HepG2 (cell line): ENCODE data around the gene FPGS. TPM values are rescaled to one million over a fixed set of nuclear protein-coding genes. Genes with fewer than 3 reads are reported as not detected.
"Not testable (repeated sequence)": the region's sequence is repeated elsewhere in the genome, so short reads cannot be mapped to it uniquely, and the experiment has no call there.

Source experiments
- ATAC-seq: fragments of 200-7000 bp; cut with Tn5 transposase; 3 replicates; pipeline ENCODE4 v1.9.1; 2020; ENCODE audit warnings: mild to moderate bottlenecking, moderate library complexity
- BruUV-seq: library from RNA; stranded (reverse); fragments of 400-500 nt; replicated peaks from 2 replicates; lab custom pipeline; 2021; lab: Mats Ljungman, UMichigan
- CTCF ChIA-PET: fragments of 300-600 bp; formaldehyde crosslinking; extraction: SDS; loops from one replicate; lab custom pipeline; 2021; ENCODE audit warnings: low total read pairs, inconsistent platforms, low intra/inter-chr PET ratio; lab: Yijun Ruan, JAX
- POLR2A ChIA-PET: fragments of 350-600 bp; sonication (Branson Sonifier 250); formaldehyde crosslinking; loops from one replicate; lab custom pipeline; 2020; ENCODE audit warnings: antibody characterized with exemption, inconsistent platforms; lab: Yijun Ruan, JAX
- DNase-seq: peaks from one replicate; pipeline ENCODE4 v3.0.0-alpha.2; 2015; ENCODE audit warnings: low spot score
- FAIRE-seq: peaks from 3 replicates; lab custom pipeline; 2011; peaks lifted over from hg19 to GRCh38; lab: Jason Lieb, UNC
- H2AFZ ChIP-seq: one replicate; pipeline ENCODE4 v1.6.1; 2011; ENCODE audit warnings: low read length, inconsistent platforms
- H3K27ac ChIP-seq: fragments of 300-600 bp; 3 replicates; pipeline ENCODE4 v1.8.0; 2011; ENCODE audit warnings: mixed run types, mild to moderate bottlenecking, mixed read lengths, low read length, inconsistent platforms; ENCODE audit not compliant: insufficient read depth; ENCODE audit errors: extremely low read length
- H3K27me3 ChIP-seq, 2 experiments: fragments of 200-600 bp in 1 of 2; 2 replicates in 1 of 2; 3 replicates in 1 of 2; pipeline versions ENCODE4 v1.6.0 to v1.8.0; 2011; ENCODE audit warnings: low read length in 2 of 2, mild to moderate bottlenecking in 2 of 2, moderate library complexity in 2 of 2, inconsistent platforms in 1 of 2; ENCODE audit not compliant: insufficient read depth in 2 of 2, control insufficient read depth in 1 of 2
- H3K36me3 ChIP-seq, 2 experiments: fragments of 200-600 bp in 1 of 2; replicated peaks in 1 of 2; 2 replicates in 1 of 2; 3 replicates in 1 of 2; pipeline versions ENCODE4 v1.5.1 to v1.8.0; 2011; ENCODE audit warnings: low read length in 2 of 2, inconsistent platforms in 1 of 2; ENCODE audit not compliant: insufficient read depth in 2 of 2, control insufficient read depth in 1 of 2
- H3K4me1 ChIP-seq: 2 replicates; pipeline ENCODE4 v1.5.1; 2012; ENCODE audit warnings: low read length, inconsistent platforms; ENCODE audit not compliant: insufficient read depth
- H3K4me2 ChIP-seq: 2 replicates; pipeline ENCODE4 v1.6.0; 2011; ENCODE audit warnings: low read depth, low read length, inconsistent platforms
- H3K4me3 ChIP-seq, 3 experiments: fragments of 200-600 bp in 1 of 3; sonication (generic), shearing (Covaris generic) in 1 of 3; replicated peaks in 1 of 3; 2 replicates each; pipeline ENCODE4 v1.5.1; 2011 to 2016; ENCODE audit warnings: low read length in 3 of 3, inconsistent platforms in 2 of 3, low read depth in 2 of 3, mild to moderate bottlenecking in 2 of 3, control low read depth in 1 of 3, mixed read lengths in 1 of 3; ENCODE audit not compliant: insufficient read depth in 1 of 3
- H3K79me2 ChIP-seq: one replicate; pipeline ENCODE4 v1.6.1; 2011; ENCODE audit warnings: low read length, inconsistent platforms; ENCODE audit not compliant: insufficient read depth
- H3K9ac ChIP-seq: 2 replicates; pipeline ENCODE4 v1.6.0; 2011; ENCODE audit warnings: mild to moderate bottlenecking, low read depth, low read length, inconsistent platforms; ENCODE audit not compliant: insufficient read depth
- H3K9me3 ChIP-seq: 2 replicates; pipeline ENCODE4 v1.5.1; 2012; ENCODE audit warnings: mild to moderate bottlenecking, low read length
- H4K20me1 ChIP-seq: 2 replicates; pipeline ENCODE4 v1.6.0; 2011; ENCODE audit warnings: inconsistent platforms, mild to moderate bottlenecking, low read length, moderate library complexity; ENCODE audit not compliant: insufficient read depth
- TP53 ChIP-seq: sonication (generic); formaldehyde crosslinking; conservative IDR thresholded peaks from 2 replicates; pipeline ENCODE4 v1.4.0; 2020; ENCODE audit warnings: missing genetic modification reagents
- WGBS: methylation state at CpG from one replicate; pipeline ENCODE4 v1.1.6; 2017; ENCODE audit warnings: low lambda C conversion rate; 5-methylcytosine and 5-hydroxymethylcytosine counted together
- in situ Hi-C: cut with HindIII; loops from 2 replicates; pipeline ENCODE4 v1.10.0; 2017; ENCODE audit warnings: low pct_unique_long_range_greater_than_20kb; ENCODE audit not compliant: extremely low pct_ligation_motif_present
- intact Hi-C: fragments of 100-400 bp; cut with micrococcal nuclease; formaldehyde crosslinking; loops from one replicate; pipeline ENCODE4 v1.10.0; 2022; ENCODE audit not compliant: unreplicated experiment
- polyA plus RNA-seq, 8 experiments: library from polyadenylated mRNA; depleted of rRNA in 3 of 8; stranded (reverse) in 7 of 8; unstranded in 1 of 8; fragments of >200 nt; fragmentation: Illumina TruSeq in 4 of 8; extraction: Trizol in 4 of 8; gene quantifications; 2 replicates each; pipeline versions ENCODE4 v1.2.1 to v1.2.3, GENCODE V29; 2011 to 2016; ENCODE audit warnings: low read depth in 4 of 8, missing spikeins in 1 of 8, mixed read lengths in 1 of 8; ENCODE audit not compliant: insufficient read depth in 1 of 8
- total RNA-seq, 5 experiments: library from RNA; depleted of rRNA; stranded (reverse); fragments of >200 nt; fragmentation: Illumina TruSeq; extraction: Trizol; gene quantifications; 2 replicates each; pipeline ENCODE4 v1.2.3, GENCODE V29; 2016; ENCODE audit warnings: low read depth in 1 of 5
- TF ChIP-seq, protein P1 (sequence below): sonication (generic); formaldehyde crosslinking; IDR thresholded peaks from 2 replicates; pipeline ENCODE4 v1.4.0; 2020; ENCODE audit warnings: missing genetic modification reagents
- TF ChIP-seq, protein P2 (sequence below): sonication (generic); formaldehyde crosslinking; IDR thresholded peaks from 2 replicates; pipeline ENCODE4 v1.5.1; 2020; ENCODE audit warnings: missing genetic modification reagents, mild to moderate bottlenecking, borderline replicate concordance

The FPGS gene
- total and polyA plus RNA-seq, 2 of the 13 experiments (the other 11 are each of a cell fraction or from before 2014, with no cell fraction given), result 35.6 to 36.8 TPM

DNA sequence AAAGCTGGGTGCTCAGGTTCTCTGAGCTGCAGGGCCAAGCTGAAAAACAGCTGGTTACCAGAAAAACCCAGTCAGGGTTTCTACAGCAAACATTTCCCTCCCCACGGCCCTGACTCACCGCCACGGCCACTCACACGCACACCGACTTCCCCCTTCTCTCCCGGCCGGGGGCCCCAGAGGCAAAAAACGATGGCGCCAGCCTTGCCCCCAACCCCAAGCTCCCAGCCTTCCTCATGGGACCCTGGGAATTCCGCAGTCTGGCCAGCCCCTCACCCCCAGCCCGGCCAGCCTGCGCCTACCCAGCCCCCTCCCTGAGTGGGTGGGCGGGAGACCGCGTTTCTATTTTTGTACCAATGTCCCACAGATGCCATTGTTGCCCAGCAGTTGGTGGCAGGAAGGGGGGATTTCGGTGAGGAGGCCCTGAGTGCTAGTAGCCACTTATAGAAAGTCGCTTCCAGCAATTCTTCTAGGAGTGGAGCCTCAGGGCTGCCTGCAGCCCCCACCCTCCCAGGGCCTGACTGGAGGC lies 33.4 kb downstream of the FPGS start (continued):
- TF ChIP-seq, protein P1, sequence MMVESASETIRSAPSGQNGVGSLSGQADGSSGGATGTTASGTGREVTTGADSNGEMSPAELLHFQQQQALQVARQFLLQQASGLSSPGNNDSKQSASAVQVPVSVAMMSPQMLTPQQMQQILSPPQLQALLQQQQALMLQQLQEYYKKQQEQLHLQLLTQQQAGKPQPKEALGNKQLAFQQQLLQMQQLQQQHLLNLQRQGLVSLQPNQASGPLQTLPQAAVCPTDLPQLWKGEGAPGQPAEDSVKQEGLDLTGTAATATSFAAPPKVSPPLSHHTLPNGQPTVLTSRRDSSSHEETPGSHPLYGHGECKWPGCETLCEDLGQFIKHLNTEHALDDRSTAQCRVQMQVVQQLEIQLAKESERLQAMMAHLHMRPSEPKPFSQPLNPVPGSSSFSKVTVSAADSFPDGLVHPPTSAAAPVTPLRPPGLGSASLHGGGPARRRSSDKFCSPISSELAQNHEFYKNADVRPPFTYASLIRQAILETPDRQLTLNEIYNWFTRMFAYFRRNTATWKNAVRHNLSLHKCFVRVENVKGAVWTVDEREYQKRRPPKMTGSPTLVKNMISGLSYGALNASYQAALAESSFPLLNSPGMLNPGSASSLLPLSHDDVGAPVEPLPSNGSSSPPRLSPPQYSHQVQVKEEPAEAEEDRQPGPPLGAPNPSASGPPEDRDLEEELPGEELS (CRISPR knock-in tag), result no peak
- no peak for TF ChIP-seq TP53 (CRISPR knock-in tag)
- TF ChIP-seq, protein P2, sequence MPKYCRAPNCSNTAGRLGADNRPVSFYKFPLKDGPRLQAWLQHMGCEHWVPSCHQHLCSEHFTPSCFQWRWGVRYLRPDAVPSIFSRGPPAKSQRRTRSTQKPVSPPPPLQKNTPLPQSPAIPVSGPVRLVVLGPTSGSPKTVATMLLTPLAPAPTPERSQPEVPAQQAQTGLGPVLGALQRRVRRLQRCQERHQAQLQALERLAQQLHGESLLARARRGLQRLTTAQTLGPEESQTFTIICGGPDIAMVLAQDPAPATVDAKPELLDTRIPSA (CRISPR knock-in tag), result no peak

DNA sequence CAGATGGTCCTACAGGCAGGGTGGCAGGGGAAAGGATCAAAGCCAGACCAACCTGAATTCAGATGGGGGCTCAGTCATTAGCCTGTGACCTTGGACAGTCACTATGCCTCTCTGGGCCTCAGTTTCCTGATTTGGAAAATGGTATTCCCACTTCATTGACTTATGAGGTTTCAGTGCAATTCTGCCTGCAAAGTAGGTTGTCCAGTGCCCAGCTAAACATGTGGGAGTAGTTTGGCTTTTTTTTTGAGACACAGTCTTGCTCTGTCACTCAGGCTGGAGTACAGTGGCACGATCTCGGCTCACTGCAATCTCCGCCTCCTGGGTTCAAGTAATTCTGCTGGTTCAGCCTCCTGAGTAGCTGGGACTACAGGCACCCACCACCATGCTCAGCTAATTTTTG lies 33.9 kb downstream of the FPGS start:
- intact Hi-C loops, in situ Hi-C loops, H3K4me2 ChIP-seq, H3K9me3 ChIP-seq, H3K4me3 ChIP-seq, H3K27ac ChIP-seq, ATAC-seq, H3K9ac ChIP-seq, H3K79me2 ChIP-seq, H2AFZ ChIP-seq, POLR2A ChIA-PET, DNase-seq, H4K20me1 ChIP-seq, CTCF ChIA-PET, BruUV-seq, H3K27me3 ChIP-seq, H3K36me3 ChIP-seq, FAIRE-seq: not testable (repeated sequence)
- peaks cover 40% of the 10 kb centered on the region for H3K4me1 ChIP-seq
- 77% methylated on average over 3 of the region's 3 CpGs for WGBS
